Measurements from ENCODE around the gene NEMP2. TPM values are rescaled to one million over a fixed set of nuclear protein-coding genes. Genes with fewer than 3 reads are reported as not detected.

Gene NEMP2
- total and polyA plus RNA-seq, 2 of the 4 experiments (the other 2 are of a cell fraction): 1.1 to 1.3 TPM

DNA sequence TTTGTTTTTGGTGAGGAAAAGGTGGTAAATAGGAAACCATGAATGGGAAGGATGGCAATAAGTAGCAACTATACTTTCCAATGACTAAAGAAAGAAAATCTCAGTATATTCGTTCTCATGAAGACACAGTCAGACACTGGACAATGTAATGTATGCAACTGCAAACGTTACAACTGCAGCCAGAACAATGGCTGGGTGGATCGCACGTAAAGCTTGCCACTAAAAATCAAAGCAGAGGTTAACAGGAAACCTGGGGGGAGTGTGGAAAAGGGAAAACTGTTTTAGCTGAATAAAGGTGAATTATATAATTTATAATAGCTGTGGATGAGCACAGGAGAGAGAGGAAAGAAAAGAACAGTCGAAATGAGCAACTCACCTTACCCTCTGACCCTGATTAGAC, 33.3 kb downstream of the NEMP2 start:
- WGBS, 2 experiments (ENCODE audit: extremely low coverage in 2 of 2, insufficient read length in 1 of 2): no CpG with 5 or more reads among the region's 5 CpGs
- in situ Hi-C loops (cut with MboI; ENCODE audit: low sequenced_read_pairs): loop anchor here (10.0 kb wide), 1 partner anchor 86 kb away; no protein-coding TSS in a partner anchor
- TSS peak; percentile 83 for BruUV-seq (replicated peaks)

More for the DNA sequence above, 33.3 kb downstream of the NEMP2 start:
- no peaks in the 10 kb centered on the region for H4K20me1 ChIP-seq (ENCODE audit: insufficient read depth, low read length)
- H2BK15ac ChIP-seq (ENCODE audit: low read depth, low read length): no peak overlapping the region
- peak overlapping the region; percentile 29 for H2AFZ ChIP-seq (replicated peaks; ENCODE audit: low read length, poor library complexity)
- 0 out of 4 replicates have a peak, but pooled peaks cover 0 to 2% of the 10 kb centered on the region in 2 experiments for H3K79me1 ChIP-seq (ENCODE audit: low read depth in 1 of 2, low read length in 2 of 2)
- H4K8ac ChIP-seq (ENCODE audit: low read depth in 2 of 2, low read length in 2 of 2): no peak overlapping the region
- peak overlapping the region; percentile 73 for H2BK5ac ChIP-seq (ENCODE audit: low read depth, low read length, poor library complexity, severe bottlenecking)
- peaks cover 6% of the 10 kb centered on the region; the same call in 1 of the 2 replicates for H3K36me3 ChIP-seq (ENCODE audit: control insufficient read depth, insufficient read depth, low read length)
- intact Hi-C loops (cut with micrococcal nuclease): no loop called here
- ATAC-seq (ENCODE audit: low read depth): no peak
- peak overlapping the region; percentile 58; the same call in 1 of the 2 replicates for H3K4ac ChIP-seq (ENCODE audit: low read depth, low read length)
- DNase-seq: no peak
- no peak overlapping the region for H3K9ac ChIP-seq (ENCODE audit: low read depth, low read length)
- no peak overlapping the region for H4K91ac ChIP-seq (ENCODE audit: insufficient read depth, low read depth, low read length)
- H3K18ac ChIP-seq (ENCODE audit: low read depth, low read length): peak overlapping the region; percentile 78; the same call in 1 of the 2 replicates
- no peak for TF ChIP-seq RFX5 (IDR thresholded peaks at IDR 0.05; ENCODE audit: low read depth, low read length)
- TF ChIP-seq, protein P1, sequence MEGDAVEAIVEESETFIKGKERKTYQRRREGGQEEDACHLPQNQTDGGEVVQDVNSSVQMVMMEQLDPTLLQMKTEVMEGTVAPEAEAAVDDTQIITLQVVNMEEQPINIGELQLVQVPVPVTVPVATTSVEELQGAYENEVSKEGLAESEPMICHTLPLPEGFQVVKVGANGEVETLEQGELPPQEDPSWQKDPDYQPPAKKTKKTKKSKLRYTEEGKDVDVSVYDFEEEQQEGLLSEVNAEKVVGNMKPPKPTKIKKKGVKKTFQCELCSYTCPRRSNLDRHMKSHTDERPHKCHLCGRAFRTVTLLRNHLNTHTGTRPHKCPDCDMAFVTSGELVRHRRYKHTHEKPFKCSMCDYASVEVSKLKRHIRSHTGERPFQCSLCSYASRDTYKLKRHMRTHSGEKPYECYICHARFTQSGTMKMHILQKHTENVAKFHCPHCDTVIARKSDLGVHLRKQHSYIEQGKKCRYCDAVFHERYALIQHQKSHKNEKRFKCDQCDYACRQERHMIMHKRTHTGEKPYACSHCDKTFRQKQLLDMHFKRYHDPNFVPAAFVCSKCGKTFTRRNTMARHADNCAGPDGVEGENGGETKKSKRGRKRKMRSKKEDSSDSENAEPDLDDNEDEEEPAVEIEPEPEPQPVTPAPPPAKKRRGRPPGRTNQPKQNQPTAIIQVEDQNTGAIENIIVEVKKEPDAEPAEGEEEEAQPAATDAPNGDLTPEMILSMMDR (conservative IDR thresholded peaks at IDR 0.05; ENCODE audit: low read depth, low read length): no peak
- no peak for TF ChIP-seq SMC3 (IDR thresholded peaks at IDR 0.05; ENCODE audit: low read depth, low read length)
- TF ChIP-seq FOS (IDR thresholded peaks at IDR 0.05; ENCODE audit: low read depth, low read length): no peak
- no peak overlapping the region for H3K56ac ChIP-seq (ENCODE audit: extremely low read depth, insufficient read depth, low read length)
- H3K4me2 ChIP-seq (ENCODE audit: low read depth, low read length): peak overlapping the region; percentile 79; the same call in 1 of the 2 replicates
- ChIA-PET CTCF (interaction anchor here (1.5 kb wide), 1 partner anchor 24 kb away, joined by 3 read pairs; no protein-coding TSS in a partner anchor), POLR2A (ENCODE audit: unreplicated experiment) (no interaction called here)
- no peak overlapping the region for H2BK20ac ChIP-seq (ENCODE audit: low read depth, low read length)
- H3K9me3 ChIP-seq (ENCODE audit: control insufficient read depth, insufficient read depth, low read length): no peaks in the 10 kb centered on the region
- peak overlapping the region; percentile 43; the same call in 1 of the 2 replicates for H3K14ac ChIP-seq (replicated peaks; ENCODE audit: low read depth, low read length)
- H3K23ac ChIP-seq (ENCODE audit: low read depth, low read length): no peak overlapping the region
- no peak overlapping the region for H3K4me3 ChIP-seq (ENCODE audit: insufficient read depth, low read depth, low read length)
- peaks cover 9% of the 10 kb centered on the region for H3K9me1 ChIP-seq (ENCODE audit: insufficient read depth, low read length)
- dilution Hi-C loops (cut with HindIII; ENCODE audit: low sequenced_read_pairs, unreplicated experiment): no loop called here
- H2AK5ac ChIP-seq (ENCODE audit: low read depth, low read length): no peak overlapping the region
- peaks cover 25% of the 10 kb centered on the region for H3K4me1 ChIP-seq (ENCODE audit: control insufficient read depth, insufficient read depth, low read length)
- no peak overlapping the region for H3K27ac ChIP-seq (ENCODE audit: insufficient read depth, low read length)
- H4K5ac ChIP-seq (ENCODE audit: low read depth, low read length): peak overlapping the region; percentile 54; the same call in 1 of the 2 replicates
- H2BK120ac ChIP-seq (ENCODE audit: low read depth, low read length): peak overlapping the region; percentile 35; the same call in 1 of the 2 replicates
- no peaks in the 10 kb centered on the region for H3K27me3 ChIP-seq (ENCODE audit: control insufficient read depth, insufficient read depth, low read length)
- no peak overlapping the region for H2AK9ac ChIP-seq (replicated peaks; ENCODE audit: low read depth, low read length, poor library complexity)
